OCI-LY1 (cell line): ENCODE measurements around the gene EDC4.

Experiments
- CTCF ChIP-seq: fragments of 200-600 bp; sonication (generic), shearing (Covaris generic); IDR thresholded peaks from 2 replicates; pipeline ENCODE4 v1.5.1; 2017; ENCODE audit warnings: mild to moderate bottlenecking, antibody characterized with exemption, low read length, moderate library complexity, mixed read lengths
- EZH2 ChIP-seq: fragments of 200-600 bp; sonication (generic), shearing (Covaris generic); IDR thresholded peaks from 2 replicates; pipeline ENCODE4 v1.8.0; 2017; ENCODE audit warnings: borderline replicate concordance, mixed run types, mild to moderate bottlenecking, antibody characterized with exemption, low read length, moderate library complexity, mixed read lengths

- TF ChIP-seq CTCF (no peak), EZH2 (no peak)
These were observed 46.9 kb upstream of the EDC4 start for GRCh38 chr16:67825906-67826305.
